Occipital lobe (tissue), 2 donors: Measurements from ENCODE around the gene GAB3. TPM values are rescaled to one million over a fixed set of nuclear protein-coding genes. Genes with fewer than 3 reads are reported as not detected.
"Not testable (repeated sequence)": the region's sequence is repeated elsewhere in the genome, so short reads cannot be mapped to it uniquely, and the experiment has no call there.

Experiments
- DNase-seq: peaks from one replicate; lab custom pipeline; 2025; lab: John Stamatoyannopoulos, UW
- total RNA-seq: library from RNA; depleted of rRNA; stranded (reverse); fragments of >200 nt; gene quantifications from one replicate; pipeline ENCODE4 v1.2.3, GENCODE V29; 2014

GAB3 gene
- total RNA-seq, 1 donor from 2014 or later, result 1.4 TPM

DNA sequence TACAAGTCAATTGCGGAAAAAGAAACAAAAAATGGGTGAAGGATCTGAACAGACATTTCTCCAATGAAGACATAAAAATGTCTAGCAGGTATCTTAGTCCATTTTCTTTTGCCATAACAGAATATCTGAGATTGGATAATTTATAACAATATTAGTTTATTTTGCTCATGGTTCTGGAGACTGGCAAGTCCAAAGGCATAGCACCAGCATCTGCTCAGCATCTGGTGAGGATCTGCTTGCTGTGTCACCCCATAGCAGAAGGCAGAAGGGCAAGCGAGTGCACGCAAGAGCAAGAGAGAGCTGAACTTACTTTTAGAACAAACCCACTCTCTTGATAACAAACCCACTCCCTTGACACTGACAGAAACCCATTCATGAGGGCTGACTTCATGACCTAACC is 29.7 kb downstream of the GAB3 start:
- no peak for DNase-seq

DNA sequence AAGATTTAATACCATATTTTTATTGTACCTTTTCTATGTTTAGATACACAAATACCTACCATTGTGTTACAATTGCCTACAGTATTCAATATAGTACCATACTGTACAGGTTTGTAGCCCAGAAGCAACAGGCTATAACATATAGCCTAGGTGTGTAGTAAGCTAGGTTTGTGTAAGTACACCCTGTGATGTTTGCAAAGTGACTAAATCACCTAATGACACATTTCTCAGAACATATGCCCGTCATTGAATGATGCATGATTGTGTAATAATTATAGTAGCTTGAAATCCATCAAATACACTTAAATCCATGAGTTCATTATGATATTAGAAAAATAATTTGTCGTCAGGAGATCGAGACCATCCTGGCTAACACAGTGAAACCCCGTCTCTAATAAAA is 30.8 kb downstream of the GAB3 start:
- no peak for DNase-seq

DNA sequence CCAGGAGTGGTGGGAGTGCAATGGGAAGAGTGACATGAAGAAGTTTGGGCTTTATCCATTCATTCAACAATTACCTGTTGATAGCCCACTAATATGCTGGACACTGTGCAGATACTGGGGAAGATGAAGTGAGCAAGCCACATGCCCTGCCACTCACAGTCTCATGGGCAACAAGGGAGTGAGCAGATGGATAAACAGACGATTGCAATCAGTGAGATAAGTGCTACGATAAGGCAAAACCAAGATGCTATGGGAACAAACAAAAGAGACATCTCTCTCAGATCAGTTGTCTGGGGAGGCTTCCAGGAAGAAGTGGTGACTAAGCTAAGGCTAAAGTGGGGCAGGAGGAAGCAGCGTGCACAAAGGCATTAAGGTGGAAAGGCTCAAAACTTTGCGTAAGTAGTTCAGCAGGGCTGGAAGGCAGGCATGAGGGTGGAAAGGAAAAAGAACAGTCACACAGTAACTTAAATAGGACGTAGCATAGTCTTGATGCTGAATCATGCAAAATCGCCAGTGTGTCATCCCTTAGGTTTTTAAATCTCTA is 31.7 kb downstream of the GAB3 start:
- no peak for DNase-seq

DNA sequence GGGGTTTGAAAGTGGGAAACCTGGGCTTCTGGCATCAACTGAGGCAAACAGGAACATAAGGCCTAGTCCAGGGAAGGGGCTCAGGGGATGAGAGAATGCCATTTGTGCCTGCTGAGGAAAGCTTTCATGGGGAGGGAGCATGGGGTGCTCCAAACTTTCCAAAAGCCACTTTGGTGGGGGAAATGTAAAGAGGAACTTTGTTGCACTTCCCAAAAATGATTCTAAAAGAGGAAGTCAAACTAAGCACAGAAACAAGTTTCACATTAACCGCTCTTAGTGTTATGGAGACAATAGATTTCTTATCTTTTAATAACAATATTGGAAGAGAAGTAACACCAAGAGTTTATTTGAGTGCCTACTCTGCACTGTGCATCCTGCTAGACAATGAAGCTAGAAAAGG is 32.3 kb downstream of the GAB3 start:
- no peak for DNase-seq

DNA sequence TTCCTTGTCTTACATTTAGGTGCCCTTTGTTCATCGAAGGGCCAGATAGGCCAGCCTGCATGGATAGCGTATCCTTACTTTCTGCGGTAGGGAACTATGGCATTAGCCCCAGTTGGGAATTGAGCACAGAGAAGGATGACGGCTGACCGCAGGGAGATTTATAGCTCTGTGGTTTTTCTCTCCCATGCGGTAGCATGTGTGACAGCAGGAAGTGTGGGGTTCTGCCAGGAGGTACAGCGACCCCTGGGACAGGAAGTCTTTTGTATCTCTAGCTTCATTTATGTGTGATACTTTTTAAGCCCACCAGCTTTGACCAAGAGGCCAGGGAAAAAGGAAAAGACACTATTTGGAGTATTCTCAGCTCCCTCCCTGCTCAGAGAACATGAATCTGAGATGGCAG is 33.1 kb downstream of the GAB3 start:
- no peak for DNase-seq

DNA sequence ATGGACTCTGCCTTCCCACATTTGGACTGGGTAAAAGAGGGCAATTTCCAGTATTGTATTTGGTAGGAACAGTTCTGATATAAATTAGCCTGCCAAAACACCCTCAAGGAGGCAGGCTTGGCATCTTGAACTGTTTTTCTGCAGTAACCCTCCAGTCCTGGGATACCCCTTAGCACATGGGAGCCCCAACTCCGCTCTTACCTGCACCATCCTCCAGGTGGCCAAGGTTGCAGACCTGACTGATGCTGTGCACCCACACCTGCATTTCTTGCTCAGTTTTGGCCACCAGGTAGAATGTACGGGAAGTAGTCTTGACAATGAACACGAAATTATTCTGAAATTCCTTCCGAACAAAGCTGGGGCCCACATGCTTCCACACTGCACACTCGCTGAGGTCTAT is 35.1 kb downstream of the GAB3 start:
- no peak for DNase-seq

DNA sequence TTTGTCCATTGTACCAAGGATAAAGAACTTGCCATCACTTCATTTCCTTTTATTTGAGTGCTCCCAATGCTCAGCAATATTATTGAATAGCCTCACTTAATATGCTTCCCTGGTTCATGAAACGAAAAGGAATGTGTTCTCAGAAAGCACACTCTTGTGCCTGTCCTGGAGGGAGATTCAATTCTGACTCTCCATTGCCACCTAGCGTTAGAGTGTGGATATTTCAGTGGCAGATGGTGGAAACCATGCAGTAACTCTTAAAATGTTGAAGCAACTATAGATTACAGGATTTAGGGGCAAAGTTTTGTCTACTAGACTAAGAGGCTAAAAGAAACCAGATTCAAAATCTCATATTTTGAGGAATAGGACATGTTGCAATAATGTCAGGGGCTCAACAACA is 36.0 kb downstream of the GAB3 start:
- no peak for DNase-seq

DNA sequence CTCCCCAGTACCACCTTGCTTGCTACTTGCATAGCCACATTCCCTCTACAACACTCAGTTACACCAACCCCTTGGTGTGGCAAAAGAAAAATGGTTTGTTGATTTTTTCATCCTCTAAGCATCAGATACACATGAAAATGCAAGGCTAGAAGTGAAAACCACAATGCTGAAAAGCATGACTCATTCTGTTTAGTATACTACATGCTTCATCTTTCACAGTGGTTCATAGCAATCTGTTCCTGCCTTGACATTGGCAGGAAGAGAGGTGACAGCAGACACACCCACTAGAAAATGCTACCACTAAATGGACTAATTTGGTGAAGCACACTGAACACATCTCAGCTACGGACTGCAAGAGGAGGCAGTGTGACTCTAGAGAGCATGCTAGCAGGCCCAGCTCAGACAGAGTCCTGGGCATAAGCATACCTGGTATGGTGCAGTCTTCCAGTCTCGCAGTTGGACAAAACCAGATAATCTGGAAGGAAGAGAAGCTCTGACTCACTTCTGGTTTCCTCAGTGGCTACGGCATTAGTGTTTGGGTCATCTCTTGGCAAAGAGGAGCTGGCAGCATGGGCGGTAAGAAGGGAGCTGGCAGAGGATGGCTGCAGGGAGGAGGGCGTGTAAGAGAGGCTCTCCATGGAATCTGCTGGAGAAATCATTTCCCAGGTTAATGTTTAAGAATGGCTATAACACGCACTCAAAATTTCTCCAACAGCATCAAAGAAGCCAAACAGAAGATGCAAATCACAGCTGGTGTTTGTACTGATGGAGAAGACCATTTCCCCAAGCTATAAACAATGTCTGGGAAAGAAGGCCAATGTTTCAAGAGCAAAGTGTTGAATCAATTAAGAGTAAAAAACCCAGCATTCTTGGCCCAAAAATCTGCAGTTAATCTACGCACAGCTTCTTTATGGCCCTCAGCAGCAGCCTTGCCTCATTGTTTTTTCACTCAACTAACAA is 37.8 kb downstream of the GAB3 start:
- DNase-seq, result no peak

DNA sequence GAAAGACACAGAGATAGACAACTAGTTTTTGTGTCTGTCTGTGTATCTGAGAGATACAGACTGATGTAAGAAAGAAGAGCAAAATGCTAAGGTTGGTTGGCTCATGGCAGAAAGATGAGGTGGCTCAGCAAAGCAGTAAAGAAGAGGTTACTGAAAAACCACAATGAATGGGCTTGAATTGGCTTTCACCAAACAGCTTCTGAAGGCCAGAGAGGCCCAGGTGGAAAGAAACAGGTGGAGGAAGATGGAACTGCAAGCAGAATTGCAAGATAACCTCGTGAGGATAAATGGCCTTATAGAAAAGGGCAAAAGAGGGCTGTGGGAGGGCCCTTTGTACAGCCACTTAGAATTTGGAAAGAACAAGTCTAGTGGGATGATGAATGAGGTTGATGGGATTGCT is 39.6 kb downstream of the GAB3 start:
- DNase-seq, result no peak

DNA sequence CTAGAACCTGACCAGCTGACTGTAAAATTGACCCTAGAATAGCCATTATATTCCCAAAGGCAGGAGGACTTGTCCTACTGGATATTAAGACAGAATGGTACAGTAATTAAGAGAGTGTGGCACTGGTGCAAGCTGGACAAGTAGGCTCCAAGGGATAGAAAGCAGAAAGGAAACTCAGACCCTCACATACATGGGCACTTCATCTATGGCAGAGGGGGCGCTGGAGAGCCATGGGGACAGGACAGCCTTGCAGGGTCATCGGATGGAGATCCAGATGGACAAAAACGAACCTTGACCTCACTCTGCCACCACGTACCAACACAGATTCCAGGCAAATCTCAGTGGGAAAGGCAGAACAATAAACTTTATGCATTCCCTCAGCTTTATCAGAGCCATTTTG is 40.6 kb downstream of the GAB3 start:
- DNase-seq, result no peak

DNA sequence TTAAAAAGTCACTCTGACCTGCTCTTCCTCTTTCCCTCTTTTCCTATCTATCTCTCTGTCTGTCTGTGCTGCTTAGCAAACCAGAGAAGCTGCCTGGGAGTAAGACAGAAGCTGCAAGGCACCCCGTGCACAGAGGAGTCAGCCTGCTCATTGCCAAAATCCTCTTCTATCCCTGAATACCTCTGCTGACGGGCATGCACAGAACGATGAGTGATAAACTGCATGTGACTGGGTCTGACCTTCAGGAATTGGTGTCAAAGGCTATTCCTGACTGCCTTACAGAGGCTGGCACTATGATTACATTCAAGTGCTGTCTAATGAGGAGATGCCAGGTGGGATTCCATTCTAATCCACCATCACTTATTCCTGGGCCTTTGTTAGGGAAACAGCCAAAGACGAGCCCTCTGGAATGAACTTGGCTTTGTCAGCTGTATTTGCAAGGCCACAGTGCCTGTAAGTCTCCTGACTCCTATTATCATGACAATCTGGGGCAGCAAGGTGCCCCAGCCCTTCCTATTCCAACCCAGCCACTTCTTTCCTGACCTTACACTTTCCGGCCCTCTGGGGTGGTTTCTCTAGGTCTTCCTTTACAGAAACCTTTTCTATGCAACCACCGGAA is 52.1 kb downstream of the GAB3 start:
- no peak for DNase-seq

DNA sequence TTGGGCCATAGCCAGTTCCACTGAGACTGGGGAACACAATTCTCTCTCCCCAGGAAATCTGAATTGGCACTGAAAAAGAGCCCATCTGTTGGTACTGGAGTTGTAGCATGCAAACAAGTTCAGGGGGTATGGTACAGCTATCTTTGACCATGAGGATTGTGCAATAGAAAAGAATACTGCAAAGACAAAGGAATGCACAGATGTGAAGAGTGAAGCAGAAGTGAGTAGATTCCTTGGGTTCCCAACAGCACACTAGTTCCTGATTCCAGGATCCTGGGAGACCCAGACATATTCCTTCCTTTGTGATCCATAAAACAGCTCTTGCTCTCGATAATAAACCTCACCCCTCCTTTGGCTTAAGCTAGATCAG is 54.2 kb downstream of the GAB3 start:
- DNase-seq, result no peak

DNA sequence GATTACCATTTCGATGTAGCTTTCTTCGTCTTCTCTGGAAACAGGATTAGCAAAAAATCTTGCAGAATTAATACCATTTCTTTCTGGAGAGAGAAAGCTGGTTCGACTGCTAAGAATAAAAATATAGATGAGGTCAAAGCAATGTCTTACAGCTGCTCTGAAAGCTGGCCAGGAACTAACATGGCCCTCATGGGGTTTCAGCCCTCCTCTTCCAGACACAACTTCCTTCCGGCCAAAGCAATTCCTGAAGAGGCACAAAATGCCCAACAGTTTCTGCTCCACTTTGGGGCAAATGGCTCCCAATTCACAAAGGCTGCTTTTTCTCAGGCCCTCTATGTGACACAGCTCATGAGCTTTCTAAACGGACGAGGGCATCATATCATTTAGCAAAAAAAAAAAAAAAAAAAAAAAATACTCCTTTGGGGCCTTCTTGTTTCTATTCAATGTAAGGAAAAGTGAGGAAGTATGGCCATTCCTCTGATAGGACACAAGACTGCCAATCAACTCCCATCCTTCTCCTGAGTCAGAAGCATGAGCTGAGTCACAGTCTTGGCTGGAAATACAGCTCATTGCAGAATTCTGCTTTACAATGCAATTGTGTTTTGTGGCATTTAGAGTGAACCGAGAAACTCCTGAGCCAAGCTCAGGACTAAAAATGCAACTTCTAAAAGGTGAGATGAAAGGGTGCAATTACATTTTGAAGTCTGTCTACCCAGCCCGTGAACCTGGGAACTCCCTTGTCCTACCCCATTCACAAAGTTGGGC is 54.8 kb downstream of the GAB3 start:
- DNase-seq, result no peak

DNA sequence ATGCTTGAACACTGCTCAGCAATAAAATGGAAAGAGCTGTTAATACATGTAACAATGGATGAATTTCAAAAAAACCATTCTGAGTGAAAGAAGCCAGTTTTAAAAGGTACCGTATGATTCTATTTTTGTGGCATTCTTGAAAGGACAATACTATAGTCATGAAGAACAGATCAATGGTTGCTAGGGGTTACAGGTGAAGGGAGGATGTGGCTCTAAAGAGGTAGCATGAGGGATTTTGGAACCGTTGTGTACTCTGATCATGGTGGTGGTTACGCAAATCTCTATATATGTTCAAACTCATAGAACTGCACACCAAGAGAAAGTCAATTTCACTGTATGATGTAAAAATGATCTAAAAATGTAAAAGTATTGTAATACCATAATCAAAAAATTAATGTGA is 57.5 kb downstream of the GAB3 start:
- DNase-seq, result no peak

DNA sequence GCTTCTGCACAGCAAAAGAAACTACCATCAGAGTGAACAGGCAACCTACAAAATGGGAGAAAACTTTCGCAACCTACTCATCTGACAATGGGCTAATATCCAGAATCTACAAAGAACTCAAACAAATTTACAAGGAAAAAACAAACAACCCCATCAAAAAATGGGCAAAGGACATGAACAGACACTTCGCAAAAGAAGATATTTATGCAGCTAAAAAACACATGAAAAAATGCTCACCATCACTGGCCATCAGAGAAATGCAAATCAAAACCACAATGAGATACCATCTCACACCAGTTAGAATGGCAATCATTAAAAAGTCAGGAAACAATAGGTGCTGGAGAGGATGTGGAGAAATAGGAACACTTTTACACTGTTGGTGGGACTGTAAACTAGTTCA is 60.4 kb downstream of the GAB3 start:
- not testable (repeated sequence) for DNase-seq

DNA sequence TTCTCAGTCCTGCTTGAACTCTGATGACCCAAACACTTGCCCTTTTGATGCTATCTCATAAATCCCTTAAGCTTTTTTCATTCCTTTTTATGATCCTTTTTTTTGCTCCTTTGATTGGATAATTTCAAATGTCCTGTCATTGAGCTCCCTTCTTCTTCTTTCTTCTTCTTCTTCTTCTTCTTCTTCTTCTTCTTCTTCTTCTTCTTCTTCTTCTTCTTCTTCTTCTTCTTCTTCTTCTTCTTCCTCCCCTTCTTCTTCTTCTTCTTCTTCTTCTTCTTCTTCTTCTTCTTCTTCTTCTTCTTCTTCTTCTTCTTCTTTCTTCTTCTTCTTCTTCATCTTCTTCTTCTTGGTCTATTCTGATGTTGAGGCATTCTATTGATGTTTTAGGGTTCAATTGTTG is 78.8 kb downstream of the GAB3 start:
- not testable (repeated sequence) for DNase-seq

DNA sequence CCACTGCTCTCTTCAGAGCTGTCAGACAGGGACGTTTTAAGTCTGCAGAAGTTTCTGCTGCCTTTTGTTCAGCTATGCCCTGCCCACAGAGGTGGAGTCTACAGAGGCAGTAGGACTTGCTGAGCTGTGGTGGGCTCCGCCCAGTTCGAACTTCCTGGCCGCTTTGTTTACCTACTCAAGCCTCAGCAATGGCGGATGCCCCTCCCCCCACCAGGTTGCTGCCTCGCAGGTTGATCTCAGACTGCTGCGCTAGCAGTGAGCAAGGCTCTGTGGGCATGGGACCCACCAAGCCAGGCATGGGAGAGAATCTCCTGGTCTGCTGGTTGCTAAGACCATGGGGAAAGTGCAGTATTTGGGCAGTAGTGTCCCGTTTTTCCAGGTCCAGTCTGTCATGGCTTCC is 80.0 kb downstream of the GAB3 start:
- not testable (repeated sequence) for DNase-seq

DNA sequence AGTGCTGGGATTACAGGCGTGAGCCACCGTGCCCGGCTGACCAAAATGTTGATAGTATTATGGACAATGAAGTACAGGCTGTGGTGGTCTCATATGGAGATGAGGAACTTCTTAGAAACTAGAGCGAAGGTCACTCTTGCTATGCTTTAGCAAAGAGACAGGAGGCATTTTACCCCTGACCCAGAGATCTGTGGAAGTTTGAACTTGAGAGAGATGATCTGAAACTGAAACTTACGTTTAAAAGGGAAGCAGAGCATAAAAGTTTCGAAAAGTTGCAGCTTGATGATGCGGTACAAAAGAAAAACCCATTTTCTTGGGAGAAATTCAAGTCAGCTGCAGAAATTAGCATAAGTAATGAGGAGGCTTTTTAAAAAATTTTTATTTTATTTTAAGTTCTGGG is 89.0 kb downstream of the GAB3 start:
- no peak for DNase-seq

DNA sequence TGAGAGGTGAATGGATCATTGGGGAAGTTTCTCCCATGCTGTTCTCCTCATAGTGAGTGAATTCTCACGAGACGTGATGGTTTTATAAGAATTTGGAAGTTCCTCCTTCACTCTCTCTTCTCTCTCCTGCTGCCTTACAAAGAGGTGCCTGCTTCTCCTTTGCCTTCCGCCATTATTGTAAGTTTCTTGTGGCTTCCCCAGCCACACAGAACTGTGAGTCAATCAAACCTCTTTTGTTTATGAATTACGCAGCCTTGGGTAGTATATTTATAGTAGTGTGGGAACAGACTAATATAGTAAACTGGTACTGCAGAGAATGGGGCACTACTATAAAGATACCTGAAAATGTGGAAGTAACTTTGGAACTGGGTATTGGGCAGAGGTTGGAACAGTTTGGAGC is 89.7 kb downstream of the GAB3 start:
- DNase-seq, result no peak

DNA sequence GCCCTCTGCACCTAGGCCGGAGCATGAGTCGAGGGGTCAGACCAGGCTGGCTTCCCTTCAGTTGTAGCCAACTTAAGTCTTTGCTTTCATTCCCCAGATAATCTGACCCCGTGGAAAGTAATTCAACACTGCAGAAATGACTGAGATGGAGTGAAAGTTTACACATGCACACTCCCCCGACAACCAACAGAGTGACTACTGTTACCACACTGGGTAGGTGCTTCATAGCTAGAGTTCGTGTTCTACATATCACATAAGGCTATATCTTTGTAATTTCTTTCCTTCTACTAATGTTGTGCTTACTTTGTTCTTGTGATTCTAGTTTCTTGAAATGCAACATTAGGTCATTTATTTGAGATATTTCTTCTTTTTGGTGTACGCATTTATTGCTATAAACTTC is 90.3 kb downstream of the GAB3 start:
- no peak for DNase-seq

DNA sequence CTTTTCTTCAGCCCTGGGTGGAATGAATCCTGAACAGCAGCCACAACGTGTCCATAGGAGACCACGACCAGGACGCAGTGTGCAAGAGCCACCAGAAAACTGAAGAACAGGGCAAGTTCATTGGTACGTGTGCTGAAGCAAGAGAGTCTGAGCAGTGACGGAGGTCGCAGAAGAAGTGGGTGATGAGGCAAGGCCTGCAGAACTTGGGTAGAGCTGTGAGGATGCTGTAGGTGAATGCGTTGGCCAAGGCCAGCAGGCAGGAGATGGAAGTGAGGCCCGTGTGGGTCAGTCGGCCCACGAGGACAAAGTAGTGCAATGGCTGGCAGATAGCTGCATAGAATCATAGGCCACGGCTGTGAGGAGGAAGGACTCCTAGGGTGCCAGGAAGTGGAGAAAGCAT is 91.9 kb downstream of the GAB3 start:
- no peak for DNase-seq

DNA sequence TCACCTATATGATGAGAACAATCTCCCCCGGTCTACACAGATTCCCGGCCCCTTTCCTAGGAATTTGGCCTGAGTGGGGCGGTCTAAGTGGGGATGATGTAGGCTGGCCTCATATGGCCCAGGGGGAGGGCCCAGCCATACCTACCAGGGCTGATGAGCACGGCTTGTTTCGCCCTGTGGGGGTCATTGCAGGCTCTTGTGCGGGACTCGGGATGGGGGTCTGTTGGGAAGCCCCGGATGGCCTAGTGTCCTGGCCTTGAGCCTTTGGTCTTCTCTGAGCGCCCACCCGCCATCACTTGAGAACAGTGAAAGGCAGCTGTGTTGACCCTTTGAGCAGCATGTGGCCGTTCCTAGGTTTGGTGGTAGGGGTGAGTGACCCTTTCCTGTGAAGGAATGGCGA is 92.7 kb downstream of the GAB3 start:
- no peak for DNase-seq
